ENCODE data around the gene SLC35G3. TPM values are rescaled to one million over a fixed set of nuclear protein-coding genes. Genes with fewer than 3 reads are reported as not detected.

The SLC35G3 gene
- polyA plus RNA-seq, 1 of the 3 experiments (the other 2 are of a cell fraction), result not detected

DNA sequence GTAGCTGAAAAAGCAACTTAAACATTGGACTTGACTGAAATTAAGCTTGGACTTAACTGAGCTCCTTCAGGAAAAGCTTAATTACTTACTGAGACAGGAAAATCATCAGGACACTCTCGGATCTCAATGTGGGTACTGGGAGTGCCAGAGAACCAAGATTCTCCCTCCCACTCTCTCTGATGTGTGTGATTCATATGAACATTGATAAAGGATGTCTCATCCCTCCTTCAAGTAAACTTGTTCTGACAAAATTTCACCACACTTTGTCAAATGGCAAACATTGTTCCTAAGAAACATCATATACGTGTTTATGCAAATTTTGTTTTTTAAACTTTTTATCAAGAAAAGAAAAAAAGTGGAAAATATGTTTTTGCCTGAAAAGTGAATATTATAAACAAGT, 44.6 kb upstream of the SLC35G3 start:
- no peak for DNase-seq
- Histone ChIP-seq H3K27ac (ENCODE audit: low read depth in 2 of 2, low read length in 1 of 2) (no peak overlapping the region), H3K4me2 (no peak overlapping the region), H4K20me1 (ENCODE audit: insufficient read depth) (no peaks in the 10 kb centered on the region), H3K4me3 (ENCODE audit: low read depth in 2 of 2, low read length in 1 of 2) (no peak overlapping the region), H3K9me3 (no peaks in the 10 kb centered on the region), H3K4me1 (ENCODE audit: control insufficient read depth in 1 of 2, insufficient read depth in 2 of 2, low read depth in 1 of 2, low read length in 1 of 2) (no peaks in the 10 kb centered on the region), H3F3A (replicated peaks; ENCODE audit: insufficient read depth) (peaks cover 9% of the 10 kb centered on the region), H3K79me2 (ENCODE audit: insufficient read depth) (no peaks in the 10 kb centered on the region), H2AFZ (ENCODE audit: low read depth) (peak overlapping the region; percentile 0; the same call in 1 of the 2 replicates), H3K27me3 (ENCODE audit: insufficient read depth) (peaks cover 14% of the 10 kb centered on the region; the same call in 1 of the 2 replicates), H3K9ac (no peak overlapping the region), H3K36me3 (replicated peaks in 1 of 2; ENCODE audit: control insufficient read depth in 1 of 2, insufficient read depth in 2 of 2, low read length in 1 of 2) (no peaks in the 10 kb centered on the region), H3K9me2 (no peaks in the 10 kb centered on the region)
- TF ChIP-seq FOSL2 (IDR thresholded peaks at IDR 0.05; ENCODE audit: borderline replicate concordance, low read depth), result no peak
- TF ChIP-seq, protein P1, sequence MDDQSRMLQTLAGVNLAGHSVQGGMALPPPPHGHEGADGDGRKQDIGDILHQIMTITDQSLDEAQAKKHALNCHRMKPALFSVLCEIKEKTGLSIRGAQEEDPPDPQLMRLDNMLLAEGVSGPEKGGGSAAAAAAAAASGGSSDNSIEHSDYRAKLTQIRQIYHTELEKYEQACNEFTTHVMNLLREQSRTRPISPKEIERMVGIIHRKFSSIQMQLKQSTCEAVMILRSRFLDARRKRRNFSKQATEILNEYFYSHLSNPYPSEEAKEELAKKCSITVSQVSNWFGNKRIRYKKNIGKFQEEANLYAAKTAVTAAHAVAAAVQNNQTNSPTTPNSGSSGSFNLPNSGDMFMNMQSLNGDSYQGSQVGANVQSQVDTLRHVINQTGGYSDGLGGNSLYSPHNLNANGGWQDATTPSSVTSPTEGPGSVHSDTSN (IDR thresholded peaks at IDR 0.05), result peak; percentile 42; the same call in 1 of the 2 replicates
- POLR2A ChIA-PET, result no interaction called here
- 14% methylated on average over 2 of the region's 2 CpGs for WGBS (ENCODE audit: low lambda C conversion rate)
- CTCF ChIA-PET, result no interaction called here

DNA sequence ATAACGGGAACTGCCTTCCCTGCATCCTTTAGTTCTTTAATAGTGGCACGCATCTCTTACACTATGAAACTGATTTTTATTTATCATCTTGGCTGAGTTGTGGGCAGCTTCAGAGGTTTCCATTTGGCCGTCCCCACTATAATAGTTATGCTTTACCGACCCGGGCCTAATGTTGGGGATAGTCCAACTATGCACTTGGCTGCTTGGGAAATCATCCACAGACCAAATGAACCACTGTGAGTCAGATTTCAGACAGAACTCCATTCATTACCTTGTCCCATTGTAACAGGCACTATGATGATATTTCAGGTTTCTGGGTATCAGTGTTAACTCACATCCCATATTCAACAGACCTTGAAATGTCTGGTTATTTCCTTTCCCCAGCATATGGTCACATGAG, 42.6 kb upstream of the SLC35G3 start:
- 8% methylated on average over 5 of the region's 5 CpGs for WGBS (ENCODE audit: low lambda C conversion rate)
- CTCF ChIA-PET, result no interaction called here
- no peak for DNase-seq

DNA sequence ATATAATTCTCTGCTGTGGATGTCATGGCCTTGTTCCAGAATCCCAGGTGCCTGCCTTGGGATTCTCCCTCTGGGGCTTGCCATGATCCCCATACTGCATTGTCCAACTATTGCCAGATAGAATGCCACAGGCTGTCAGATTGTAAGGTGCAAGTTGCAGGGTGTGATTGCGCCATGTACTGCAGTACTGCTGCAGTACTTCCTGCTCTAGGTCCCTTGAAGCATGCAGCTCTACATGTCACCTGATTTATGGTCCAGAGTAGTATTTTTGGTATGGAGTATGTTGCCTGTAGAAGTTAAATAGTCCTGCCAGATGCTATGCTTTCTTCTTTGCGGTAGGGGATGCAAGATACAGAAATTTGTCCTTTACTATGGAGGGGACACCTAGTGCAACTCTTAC, 41.7 kb upstream of the SLC35G3 start:
- H3K36me3 ChIP-seq (replicated peaks in 1 of 2; ENCODE audit: control insufficient read depth in 1 of 2, insufficient read depth in 2 of 2, low read length in 1 of 2), result no peaks in the 10 kb centered on the region
- peaks cover 32% of the 10 kb centered on the region; the same call in 1 of the 2 replicates for H3K27me3 ChIP-seq (ENCODE audit: insufficient read depth)
- no peak for DNase-seq
- H3K79me2 ChIP-seq (ENCODE audit: insufficient read depth), result no peaks in the 10 kb centered on the region
- no peaks in the 10 kb centered on the region for H3K9me3 ChIP-seq
- H3K4me2 ChIP-seq, result no peak overlapping the region
- no peaks in the 10 kb centered on the region for H4K20me1 ChIP-seq (ENCODE audit: insufficient read depth)
- H3K27ac ChIP-seq (ENCODE audit: low read depth in 2 of 2, low read length in 1 of 2), result no peak overlapping the region
- ChIA-PET POLR2A (no interaction called here), CTCF (no interaction called here)
- no peak overlapping the region for H3K9ac ChIP-seq
- H2AFZ ChIP-seq (ENCODE audit: low read depth), result no peak overlapping the region
- no peaks in the 10 kb centered on the region for H3K9me2 ChIP-seq
- TF ChIP-seq TEAD4 (IDR thresholded peaks at IDR 0.05; ENCODE audit: borderline replicate concordance, insufficient read depth), result no peak
- no peak for TF ChIP-seq YY1 (IDR thresholded peaks at IDR 0.05; ENCODE audit: low read depth)
- TF ChIP-seq, protein P2, sequence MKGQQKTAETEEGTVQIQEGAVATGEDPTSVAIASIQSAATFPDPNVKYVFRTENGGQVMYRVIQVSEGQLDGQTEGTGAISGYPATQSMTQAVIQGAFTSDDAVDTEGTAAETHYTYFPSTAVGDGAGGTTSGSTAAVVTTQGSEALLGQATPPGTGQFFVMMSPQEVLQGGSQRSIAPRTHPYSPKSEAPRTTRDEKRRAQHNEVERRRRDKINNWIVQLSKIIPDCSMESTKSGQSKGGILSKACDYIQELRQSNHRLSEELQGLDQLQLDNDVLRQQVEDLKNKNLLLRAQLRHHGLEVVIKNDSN (IDR thresholded peaks at IDR 0.05; ENCODE audit: borderline replicate concordance, low read depth), result no peak
- no peak for TF ChIP-seq NFIC (IDR thresholded peaks at IDR 0.05; ENCODE audit: borderline replicate concordance)
- TF ChIP-seq CHD2 (IDR thresholded peaks at IDR 0.05; ENCODE audit: low read length, partially characterized antibody), result no peak
- no peak overlapping the region for H3K4me3 ChIP-seq (ENCODE audit: low read depth in 2 of 2, low read length in 1 of 2)
- no peaks in the 10 kb centered on the region for H3F3A ChIP-seq (replicated peaks; ENCODE audit: insufficient read depth)
- 16% methylated on average over 2 of the region's 2 CpGs for WGBS (ENCODE audit: low lambda C conversion rate)
- no peaks in the 10 kb centered on the region for H3K4me1 ChIP-seq (ENCODE audit: control insufficient read depth in 1 of 2, insufficient read depth in 2 of 2, low read depth in 1 of 2, low read length in 1 of 2)

More for the DNA sequence above, 42.6 kb upstream of the SLC35G3 start:
- Histone ChIP-seq H3K9ac (no peak overlapping the region), H2AFZ (ENCODE audit: low read depth) (no peak overlapping the region), H4K20me1 (ENCODE audit: insufficient read depth) (no peaks in the 10 kb centered on the region), H3K9me3 (no peaks in the 10 kb centered on the region), H3K36me3 (replicated peaks in 1 of 2; ENCODE audit: control insufficient read depth in 1 of 2, insufficient read depth in 2 of 2, low read length in 1 of 2) (no peaks in the 10 kb centered on the region), H3K27me3 (ENCODE audit: insufficient read depth) (peaks cover 27% of the 10 kb centered on the region; the same call in 1 of the 2 replicates), H3K27ac (ENCODE audit: low read depth in 2 of 2, low read length in 1 of 2) (no peak overlapping the region), H3K4me2 (no peak overlapping the region), H3K4me3 (ENCODE audit: low read depth in 2 of 2, low read length in 1 of 2) (no peak overlapping the region), H3F3A (replicated peaks; ENCODE audit: insufficient read depth) (no peaks in the 10 kb centered on the region), H3K79me2 (ENCODE audit: insufficient read depth) (no peaks in the 10 kb centered on the region), H3K4me1 (ENCODE audit: control insufficient read depth in 1 of 2, insufficient read depth in 2 of 2, low read depth in 1 of 2, low read length in 1 of 2) (no peaks in the 10 kb centered on the region), H3K9me2 (no peaks in the 10 kb centered on the region)
- POLR2A ChIA-PET, result no interaction called here
- no peak for TF ChIP-seq YY1 (IDR thresholded peaks at IDR 0.05; ENCODE audit: low read depth)
